H1 (cell line): ENCODE data around the gene HMCES. TPM values are rescaled to one million over a fixed set of nuclear protein-coding genes. Genes with fewer than 3 reads are reported as not detected.

Source experiments
- CTCF ChIA-PET: fragments of 300-600 bp; sonication (Branson Sonifier 250); formaldehyde crosslinking; loops from one replicate; lab custom pipeline; 2021; ENCODE audit not compliant: partially characterized antibody; lab: Charles Lee
- POLR2A ChIA-PET: fragments of 300-600 bp; sonication (Branson Sonifier 250); formaldehyde crosslinking; loops from one replicate; lab custom pipeline; 2021; ENCODE audit warnings: inconsistent platforms; ENCODE audit not compliant: partially characterized antibody; lab: Charles Lee
- DNase-seq, 2 experiments: peaks; one replicate each; pipeline versions ENCODE4 v3.0.0 to v3.0.0-alpha.2; 2010 to 2022; ENCODE audit warnings: low spot score in 2 of 2, low read depth in 1 of 2, mixed read lengths in 1 of 2
- FAIRE-seq: peaks from 2 replicates; lab custom pipeline; 2011; peaks lifted over from hg19 to GRCh38; lab: Jason Lieb, UNC
- H2AFZ ChIP-seq: 2 replicates; pipeline ENCODE4 v1.8.1; 2012; ENCODE audit warnings: low read length, inconsistent platforms
- H2AK5ac ChIP-seq: 2 replicates; pipeline ENCODE4 v1.6.1; 2013; ENCODE audit warnings: low read depth, low read length
- H2BK120ac ChIP-seq: replicated peaks from 2 replicates; pipeline ENCODE3; 2013; ENCODE audit warnings: low read depth, low read length, inconsistent platforms
- H2BK12ac ChIP-seq: 2 replicates; pipeline ENCODE4 v1.6.1; 2013; ENCODE audit warnings: low read depth, low read length
- H2BK15ac ChIP-seq: 2 replicates; pipeline ENCODE4 v1.6.1; 2013; ENCODE audit warnings: low read length
- H2BK20ac ChIP-seq: 2 replicates; pipeline ENCODE4 v1.6.1; 2013; ENCODE audit warnings: low read length
- H2BK5ac ChIP-seq: 2 replicates; pipeline ENCODE4 v1.6.1; 2013; ENCODE audit warnings: low read depth, low read length
- H3K14ac ChIP-seq: 2 replicates; pipeline ENCODE4 v1.6.1; 2013; ENCODE audit warnings: inconsistent platforms; ENCODE audit not compliant: insufficient read length
- H3K18ac ChIP-seq: 2 replicates; pipeline ENCODE4 v1.6.1; 2013; ENCODE audit warnings: low read length; ENCODE audit errors: extremely low read depth
- H3K23ac ChIP-seq: 2 replicates; pipeline ENCODE4 v1.6.1; 2013; ENCODE audit warnings: inconsistent platforms; ENCODE audit not compliant: insufficient read length
- H3K23me2 ChIP-seq: 2 replicates; pipeline ENCODE4 v1.6.1; 2013; ENCODE audit warnings: low read depth, low read length
- H3K27ac ChIP-seq: 2 replicates; pipeline ENCODE4 v1.6.1; 2011; ENCODE audit warnings: low read depth, low read length, inconsistent platforms
- H3K27me3 ChIP-seq, 4 experiments: replicated peaks in 1 of 4; 1 replicate in 1 of 4; 2 replicates in 3 of 4; pipeline versions ENCODE4 v1.6.1 to v1.8.1; 2011 to 2013; ENCODE audit warnings: low read length in 3 of 4, mild to moderate bottlenecking in 3 of 4, inconsistent platforms in 2 of 4, mixed read lengths in 2 of 4, moderate library complexity in 1 of 4; ENCODE audit not compliant: control insufficient read depth in 3 of 4, insufficient read depth in 3 of 4; ENCODE audit errors: extremely low read depth in 1 of 4
- H3K36me3 ChIP-seq, 4 experiments: 2 replicates each; pipeline versions ENCODE4 v1.6.1 to v1.8.1; 2011 to 2013; ENCODE audit warnings: mild to moderate bottlenecking in 4 of 4, low read length in 3 of 4, moderate library complexity in 2 of 4, control low read depth in 1 of 4, inconsistent platforms in 1 of 4; ENCODE audit not compliant: insufficient read depth in 4 of 4, control insufficient read depth in 2 of 4
- H3K4ac ChIP-seq: replicated peaks from 2 replicates; pipeline ENCODE3; 2013; ENCODE audit warnings: low read length, low read depth, mixed read lengths, inconsistent platforms; ENCODE audit not compliant: insufficient read length
- H3K4me1 ChIP-seq, 4 experiments: replicated peaks in 1 of 4; 1 replicate in 1 of 4; 2 replicates in 3 of 4; pipeline versions ENCODE4 v1.6.1 to v1.8.1; 2011 to 2013; ENCODE audit warnings: low read length in 3 of 4, inconsistent platforms in 2 of 4, mixed read lengths in 1 of 4; ENCODE audit not compliant: insufficient read depth in 4 of 4, control insufficient read depth in 3 of 4
- H3K4me2 ChIP-seq, 2 experiments: 2 replicates each; pipeline versions ENCODE4 v1.6.1 to v1.8.1; 2011 to 2013; ENCODE audit warnings: low read depth in 2 of 2, low read length in 2 of 2, control low read depth in 1 of 2, inconsistent platforms in 1 of 2, mild to moderate bottlenecking in 1 of 2; ENCODE audit not compliant: insufficient read depth in 1 of 2
- H3K4me3 ChIP-seq, 4 experiments: fragments of 200-600, 300-600 bp in 1 of 4; sonication (generic), shearing (Covaris generic), sonication (Bioruptor Twin) in 1 of 4; 2 replicates each; pipeline versions ENCODE4 v1.5.1 to v1.8.1; 2011 to 2016; ENCODE audit warnings: low read length in 4 of 4, low read depth in 3 of 4, control low read depth in 2 of 4, inconsistent platforms in 2 of 4, mild to moderate bottlenecking in 2 of 4, mixed read lengths in 1 of 4, moderate library complexity in 1 of 4; ENCODE audit not compliant: insufficient read depth in 2 of 4; ENCODE audit errors: extremely low read depth in 1 of 4
- H3K56ac ChIP-seq: replicated peaks from 2 replicates; pipeline ENCODE3; 2013; ENCODE audit warnings: low read depth, mild to moderate bottlenecking, mixed read lengths, low read length, inconsistent platforms; ENCODE audit not compliant: insufficient read length
- H3K79me1 ChIP-seq: 2 replicates; pipeline ENCODE4 v1.6.1; 2013; ENCODE audit warnings: low read depth, low read length, control low read depth
- H3K79me2 ChIP-seq, 2 experiments: 2 replicates each; pipeline versions ENCODE4 v1.6.1 to v1.8.1; 2012 to 2013; ENCODE audit warnings: low read length in 2 of 2, mild to moderate bottlenecking in 2 of 2, inconsistent platforms in 1 of 2; ENCODE audit not compliant: insufficient read depth in 2 of 2, control insufficient read depth in 1 of 2
- H3K9ac ChIP-seq, 4 experiments: replicated peaks in 1 of 4; 1 replicate in 1 of 4; 2 replicates in 3 of 4; pipeline versions ENCODE4 v1.6.1 to v1.8.1; 2011 to 2013; ENCODE audit warnings: low read depth in 3 of 4, low read length in 3 of 4, control low read depth in 2 of 4, mild to moderate bottlenecking in 2 of 4, moderate library complexity in 2 of 4, inconsistent platforms in 1 of 4; ENCODE audit errors: extremely low read depth in 1 of 4
- H3K9me3 ChIP-seq, 2 experiments: 2 replicates each; pipeline versions ENCODE4 v1.6.1 to v1.8.1; 2012 to 2013; ENCODE audit warnings: mild to moderate bottlenecking in 2 of 2, moderate library complexity in 2 of 2, control low read depth in 1 of 2, inconsistent platforms in 1 of 2, low read depth in 1 of 2, low read length in 1 of 2, mixed read lengths in 1 of 2; ENCODE audit not compliant: insufficient read depth in 2 of 2
- H4K20me1 ChIP-seq, 2 experiments: replicated peaks in 1 of 2; 2 replicates each; pipeline versions ENCODE3 to v1.8.1; 2011 to 2013; ENCODE audit warnings: inconsistent platforms in 2 of 2, low read length in 2 of 2, mild to moderate bottlenecking in 1 of 2; ENCODE audit not compliant: insufficient read depth in 2 of 2, control insufficient read depth in 1 of 2
- H4K5ac ChIP-seq: 2 replicates; pipeline ENCODE4 v1.6.1; 2013; ENCODE audit warnings: low read length, low read depth, mixed read lengths, inconsistent platforms; ENCODE audit not compliant: insufficient read length
- H4K8ac ChIP-seq: 2 replicates; pipeline ENCODE4 v1.8.0; 2013; ENCODE audit warnings: mild to moderate bottlenecking, moderate library complexity, low read length, inconsistent platforms; ENCODE audit not compliant: insufficient read depth; ENCODE audit errors: extremely low read depth
- H4K91ac ChIP-seq: replicated peaks from 2 replicates; pipeline ENCODE3; 2013; ENCODE audit warnings: low read length, mixed read lengths, inconsistent platforms; ENCODE audit not compliant: insufficient read length
- ATF2 ChIP-seq: IDR thresholded peaks from 2 replicates; pipeline ENCODE4 v1.6.1; 2012; ENCODE audit warnings: low read length, inconsistent platforms
- BCL11A ChIP-seq, 2 experiments: IDR thresholded peaks; one replicate each; pipeline ENCODE4 v1.6.1; 2011; ENCODE audit warnings: low read depth in 2 of 2, low read length in 2 of 2, mild to moderate bottlenecking in 2 of 2
- CTBP2 ChIP-seq: IDR thresholded peaks from 2 replicates; pipeline ENCODE4 v1.7.0; 2011; ENCODE audit warnings: borderline replicate concordance, mild to moderate bottlenecking, moderate library complexity, mixed read lengths, low read length; ENCODE audit not compliant: insufficient read depth, insufficient read length
- GABPA ChIP-seq: IDR thresholded peaks from 2 replicates; pipeline ENCODE4 v1.6.1; 2011; ENCODE audit warnings: mild to moderate bottlenecking, low read length, moderate library complexity, borderline replicate concordance; ENCODE audit not compliant: insufficient read depth
- NANOG ChIP-seq: IDR thresholded peaks from 2 replicates; pipeline ENCODE4 v1.6.1; 2011; ENCODE audit warnings: low read length, low read depth, mild to moderate bottlenecking, inconsistent platforms; ENCODE audit not compliant: insufficient read depth, poor library complexity, severe bottlenecking
- RAD21 ChIP-seq, 2 experiments: IDR thresholded peaks in 1 of 2; conservative IDR thresholded peaks in 1 of 2; 2 replicates each; pipeline ENCODE4 v1.6.1; 2011; ENCODE audit warnings: low read depth in 2 of 2, low read length in 2 of 2, improper control_type of control experiment in 1 of 2, inconsistent platforms in 1 of 2, mild to moderate bottlenecking in 1 of 2, moderate library complexity in 1 of 2
- SP1 ChIP-seq: IDR thresholded peaks from 2 replicates; pipeline ENCODE4 v1.6.1; 2011; ENCODE audit warnings: low read depth, low read length
- TAF7 ChIP-seq: optimal IDR thresholded peaks from 2 replicates; pipeline ENCODE3; 2011; ENCODE audit warnings: low read depth, mild to moderate bottlenecking, inconsistent platforms, low read length, moderate library complexity, borderline replicate concordance
- YY1 ChIP-seq: IDR thresholded peaks from 2 replicates; pipeline ENCODE4 v1.6.1; 2011; ENCODE audit warnings: low read depth, mild to moderate bottlenecking, low read length
- WGBS, 2 experiments: shearing (Covaris generic) in 1 of 2; methylation state at CpG; one replicate each; pipeline versions ENCODE4 v1.1.6 to v1.1.7; 2013 to 2015; ENCODE audit warnings: low lambda C conversion rate in 2 of 2, mixed read lengths in 2 of 2, inconsistent platforms in 1 of 2, low coverage in 1 of 2, missing lambda C conversion rate in 1 of 2; ENCODE audit not compliant: insufficient replicate concordance in 2 of 2, insufficient coverage in 1 of 2, insufficient read length in 1 of 2; ENCODE audit errors: extremely low coverage in 1 of 2, missing lambda C conversion rate in 1 of 2; 5-methylcytosine and 5-hydroxymethylcytosine counted together
- polyA plus RNA-seq, 7 experiments: library from polyadenylated mRNA; depleted of rRNA in 3 of 7; stranded (reverse) in 5 of 7; unstranded in 2 of 7; fragments of >200 nt in 5 of 7; fragments of 200-250 nt in 2 of 7; gene quantifications; 1 replicate in 5 of 7; 2 replicates in 1 of 7; 4 replicates in 1 of 7; pipeline versions ENCODE4 v1.2.1 to v1.2.3, GENCODE V29; 2011 to 2013; ENCODE audit warnings: missing spikeins in 2 of 7, mixed read lengths in 2 of 7
- total RNA-seq: library from RNA; stranded (reverse); fragmentation: NEBNext Ultra II Directional; extraction: Animal tissue kit (Norgen Biotek cat#: 25700); gene quantifications from 2 replicates; pipeline ENCODE4 v1.2.1, GENCODE V29; 2021

Gene HMCES
- total and polyA plus RNA-seq, 2 of the 8 experiments (the other 6 are each of a cell fraction or from before 2014, with no cell fraction given), result 27.6 to 49.5 TPM

DNA sequence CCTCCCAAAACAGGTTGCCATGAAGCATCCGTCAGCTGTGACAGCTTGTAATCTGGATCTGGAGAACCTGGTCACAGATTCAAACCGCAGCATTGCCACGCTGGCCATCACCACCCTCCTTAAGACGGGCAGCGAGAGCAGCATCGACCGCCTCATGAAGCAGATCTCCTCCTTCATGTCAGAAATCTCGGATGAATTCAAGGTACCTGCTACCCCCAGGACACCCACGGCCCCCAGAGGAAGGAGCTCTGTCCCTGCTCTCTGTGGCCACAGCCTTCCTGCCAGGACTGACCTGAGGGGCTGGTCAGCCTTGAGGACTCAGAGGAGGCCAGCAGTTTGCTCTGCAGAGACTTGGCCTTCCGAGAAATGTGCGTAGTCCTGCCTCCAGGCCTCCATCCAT, 18.1 kb upstream of the HMCES start:
- Histone ChIP-seq H3K4me1 (no peaks in the 10 kb centered on the region), H2BK120ac (no peak overlapping the region), H4K20me1 (peaks cover 2 to 9% of the 10 kb centered on the region in 2 experiments), H2AFZ (no peak overlapping the region), H3K14ac (no peak overlapping the region), H3K56ac (no peak overlapping the region), H4K5ac (no peak overlapping the region), H3K9ac (no peak overlapping the region), H4K8ac (no peak overlapping the region), H3K79me1 (no peaks in the 10 kb centered on the region; the same call in 1 of the 2 replicates), H2BK5ac (no peak overlapping the region), H4K91ac (no peak overlapping the region), H3K27me3 (no peaks in the 10 kb centered on the region), H3K4ac (no peak overlapping the region), H3K23ac (no peak overlapping the region), H3K23me2 (no peaks in the 10 kb centered on the region), H2AK5ac (no peak overlapping the region), H3K4me3 (no peak overlapping the region), H2BK20ac (no peak overlapping the region), H3K9me3 (no peaks in the 10 kb centered on the region), H3K36me3 (peaks cover 42 to 82% (median 70%) of the 10 kb centered on the region in 4 experiments), H3K79me2 (no peaks in the 10 kb centered on the region), H2BK15ac (no peak overlapping the region), H3K27ac (no peak overlapping the region), H3K4me2 (no peak overlapping the region), H3K18ac (no peak overlapping the region)
- WGBS, 2 experiments, result 95% methylated on average over 11 of the region's 11 CpGs; no CpG with 5 or more reads in 1 of the 2 experiments
- no peak for FAIRE-seq
- ChIA-PET CTCF (interaction anchor here (1.1 to 2.4 kb wide), 6 partner anchors 8 to 290 kb away, joined by 3 to 12 read pairs (median 4); no protein-coding TSS in a partner anchor), POLR2A (interaction anchor here (1.0 to 3.8 kb wide), 4 partner anchors 8 to 77 kb away, joined by 3 to 19 read pairs (median 4); no protein-coding TSS in a partner anchor)
- no peak for DNase-seq
- TF ChIP-seq RAD21 (IDR thresholded peaks at IDR 0.05 in 1 of 2, conservative IDR thresholded peaks at IDR 0.05 in 1 of 2; ENCODE audit: low read depth in 2 of 2, low read length in 2 of 2), result no peak
- TF ChIP-seq TAF7, result no peak
- no peak for TF ChIP-seq CTBP2
- no peak for TF ChIP-seq NANOG
- no peak for TF ChIP-seq SP1
- TF ChIP-seq ATF2, result no peak
- TF ChIP-seq BCL11A (IDR thresholded peaks at IDR 0.05; ENCODE audit: low read depth in 2 of 2, low read length in 2 of 2), result no peak
- TF ChIP-seq GABPA, result no peak
- TF ChIP-seq YY1, result no peak
- TF ChIP-seq, all 59 proteins: peak for 0
- no peak overlapping the region for H2BK12ac ChIP-seq
